Kidney (tissue), 14 donors: ENCODE data around the gene MYO16. TPM values are rescaled to one million over a fixed set of nuclear protein-coding genes. Genes with fewer than 3 reads are reported as not detected.

Experiments
- DNase-seq, 5 donors: peaks; one replicate each; pipeline ENCODE4 v3.0.0-alpha.2; 2013 to 2020
- FAIRE-seq: peaks from 2 replicates; lab custom pipeline; 2012; peaks lifted over from hg19 to GRCh38; lab: Jason Lieb, UNC
- H3K27ac ChIP-seq, 2 donors: one replicate each; pipeline ENCODE4 v1.7.0; 2013; ENCODE audit warnings: low read depth in 2 of 2, low read length in 2 of 2, inconsistent platforms in 1 of 2
- H3K27me3 ChIP-seq: one replicate; pipeline ENCODE4 v1.7.1; 2013; ENCODE audit warnings: low read length, inconsistent platforms; ENCODE audit not compliant: control insufficient read depth, insufficient read depth
- H3K36me3 ChIP-seq, 3 donors: one replicate each; pipeline versions ENCODE4 v1.7.0 to v1.7.1; 2013; ENCODE audit warnings: low read length in 3 of 3, control low read depth in 1 of 3, inconsistent platforms in 1 of 3; ENCODE audit not compliant: insufficient read depth in 3 of 3, control insufficient read depth in 2 of 3
- H3K4me1 ChIP-seq, 3 donors: one replicate each; pipeline versions ENCODE4 v1.7.0 to v1.7.1; 2013; ENCODE audit warnings: low read length in 3 of 3, inconsistent platforms in 1 of 3, low read depth in 1 of 3; ENCODE audit not compliant: control insufficient read depth in 2 of 3, insufficient read depth in 2 of 3
- H3K4me3 ChIP-seq, 3 donors: one replicate each; pipeline versions ENCODE4 v1.7.0 to v1.8.1; 2013; ENCODE audit warnings: low read length in 3 of 3, control low read depth in 1 of 3, inconsistent platforms in 1 of 3
- H3K9ac ChIP-seq, 3 donors: one replicate each; pipeline versions ENCODE4 v1.7.0 to v1.7.1; 2013; ENCODE audit warnings: low read length in 3 of 3, control low read depth in 1 of 3, inconsistent platforms in 1 of 3
- H3K9me3 ChIP-seq, 3 donors: one replicate each; pipeline versions ENCODE4 v1.7.0 to v1.7.1; 2013; ENCODE audit warnings: low read length in 3 of 3, control low read depth in 1 of 3, inconsistent platforms in 1 of 3; ENCODE audit not compliant: control insufficient read depth in 2 of 3, insufficient read depth in 1 of 3
- CTCF ChIP-seq: IDR thresholded peaks from 3 replicates; pipeline ENCODE4 v1.5.1; 2012; ENCODE audit warnings: mild to moderate bottlenecking, moderate library complexity, borderline replicate concordance; ENCODE audit not compliant: insufficient read depth; ENCODE audit errors: extremely low read depth
- intact Hi-C: fragments of 100-400 bp; cut with DNase I; formaldehyde crosslinking; loops from one replicate; pipeline ENCODE4 v1.11.1; 2022
- polyA plus RNA-seq: library from polyadenylated mRNA; stranded (reverse); fragments of 350-450 nt; fragmentation: Illumina TruSeq; extraction: RNeasy Lipid Tissue Mini Kit (QIAGEN cat#74804); gene quantifications from one replicate; pipeline ENCODE4 v1.2.3, GENCODE V29; 2014; ENCODE audit warnings: low read depth, low replicate concordance; ENCODE audit not compliant: insufficient read depth
- total RNA-seq: library from RNA; stranded (reverse); fragmentation: NEBNext Ultra II Directional; extraction: Animal tissue kit (Norgen Biotek cat#: 25700); gene quantifications from one replicate; pipeline ENCODE4 v1.2.1, GENCODE V29; 2021
- donor health status: control.
- donor health status: control.
- donor health status: control.
- donor health status: control.
- donor health status: control.
- donor health status: DM: yes; HTN: yes; CAD: no.
- donor health status: Normal renal cell carcinoma (clear cell type).

Gene MYO16
- total and polyA plus RNA-seq, 2 donors from 2014 or later, result 0.22 to 0.43 TPM

- no peak for DNase-seq
- no peak overlapping the region for H3K27ac ChIP-seq
- intact Hi-C loops, result no loop called here
- no peak for TF ChIP-seq CTCF
- FAIRE-seq, result no peak
- no peaks in the 10 kb centered on the region for H3K27me3 ChIP-seq
- no peaks in the 10 kb centered on the region for H3K4me1 ChIP-seq
- no peaks in the 10 kb centered on the region for H3K9me3 ChIP-seq
- no peak overlapping the region for H3K4me3 ChIP-seq
- H3K36me3 ChIP-seq, result no peaks in the 10 kb centered on the region
- H3K9ac ChIP-seq, result no peak overlapping the region
Measured at GRCh38 chr13:109146912-109147647, 517.7 kb downstream of the MYO16 start.

GRCh38 chr13:109148243-109148642, 518.8 kb downstream of the MYO16 start:
- H3K4me3 ChIP-seq, result no peak overlapping the region
- TF ChIP-seq CTCF, result no peak
- no peak overlapping the region for H3K27ac ChIP-seq
- H3K4me1 ChIP-seq, result no peaks in the 10 kb centered on the region
- no peaks in the 10 kb centered on the region for H3K27me3 ChIP-seq
- FAIRE-seq, result no peak
- intact Hi-C loops, result no loop called here
- no peaks in the 10 kb centered on the region for H3K36me3 ChIP-seq
- no peak for DNase-seq
- H3K9me3 ChIP-seq, result no peaks in the 10 kb centered on the region
- H3K9ac ChIP-seq, result no peak overlapping the region

GRCh38 chr13:109150696-109151095, 521.3 kb downstream of the MYO16 start:
- Histone ChIP-seq H3K4me3 (no peak overlapping the region), H3K27ac (no peak overlapping the region), H3K27me3 (no peaks in the 10 kb centered on the region), H3K9me3 (no peaks in the 10 kb centered on the region), H3K4me1 (no peaks in the 10 kb centered on the region), H3K9ac (no peak overlapping the region), H3K36me3 (no peaks in the 10 kb centered on the region)
- DNase-seq (no peak), FAIRE-seq (no peak)
- TF ChIP-seq CTCF, result no peak
- intact Hi-C loops, result no loop called here
